ENCODE measurements around the gene DNAH9. TPM values are rescaled to one million over a fixed set of nuclear protein-coding genes. Genes with fewer than 3 reads are reported as not detected.

Gene DNAH9
- total and polyA plus RNA-seq, 2 of the 8 experiments (the other 6 are each of a cell fraction or from before 2014, with no cell fraction given), result 0.21 to 0.86 TPM

GRCh38 chr17:11813871-11814270, 215.6 kb downstream of the DNAH9 start (continued):
- no peak for TF ChIP-seq CBX8 (IDR thresholded peaks at IDR 0.05; ENCODE audit: borderline replicate concordance, low read depth, low read length)

All from H1 (cell line).